ENCODE results near the gene LRTM2.
A peak's percentile ranks its signal among the peaks of the same experiment; 100 is the strongest.

Gene LRTM2

GRCh38 chr12:1781772-1782171, 38.6 kb upstream of the LRTM2 start:
- POLR2A ChIA-PET, result interaction anchor here (1.0 kb wide), 1 partner anchor 91 kb away, joined by 3 read pairs; the partner anchor contains the start of gene ADIPOR2
- no peak overlapping the region for H3K4me3 ChIP-seq (ENCODE audit: control insufficient read depth in 1 of 7, extremely low read depth in 1 of 7, insufficient read depth in 4 of 7, low read depth in 2 of 7, low read length in 6 of 7)
- no peak for DNase-seq
- H3K4me1 ChIP-seq (ENCODE audit: control extremely low read depth in 1 of 4, control insufficient read depth in 4 of 4, insufficient read depth in 4 of 4, low read length in 3 of 4), result no peaks in the 10 kb centered on the region
- H3K27ac ChIP-seq (ENCODE audit: insufficient read depth in 1 of 2, low read depth in 1 of 2, low read length in 2 of 2, poor library complexity in 1 of 2, severe bottlenecking in 2 of 2), result no peak overlapping the region
- H3K27me3 ChIP-seq (replicated peaks in 2 of 5; ENCODE audit: control insufficient read depth in 4 of 5, insufficient read depth in 5 of 5, low read length in 4 of 5), result no peaks in the 10 kb centered on the region
- H3K9me3 ChIP-seq (ENCODE audit: control extremely low read depth in 1 of 5, control insufficient read depth in 4 of 5, insufficient read depth in 2 of 5, low read depth in 1 of 5, low read length in 4 of 5), result no peaks in the 10 kb centered on the region
- H3K36me3 ChIP-seq (ENCODE audit: control insufficient read depth in 4 of 4, insufficient read depth in 4 of 4, low read length in 3 of 4), result peaks cover 12 to 70% (median 40%) of the 10 kb centered on the region in 4 experiments
- CTCF ChIA-PET, result interaction anchor here (0.7 to 1.8 kb wide), 7 partner anchors 9 to 158 kb away, joined by 3 to 6 read pairs (median 4); no protein-coding TSS in a partner anchor
- no CpG with 5 or more reads among the region's 2 CpGs for WGBS (ENCODE audit: insufficient coverage)

- WGBS (ENCODE audit: insufficient coverage), result no CpG with 5 or more reads among the region's 2 CpGs
- ChIA-PET POLR2A (no interaction called here), CTCF (interaction anchor here (0.9 to 1.8 kb wide), 5 partner anchors 9 to 148 kb away, joined by 3 to 6 read pairs (median 5); no protein-coding TSS in a partner anchor)
These were observed 38.1 kb upstream of the LRTM2 start for GRCh38 chr12:1782215-1782614.

DNA sequence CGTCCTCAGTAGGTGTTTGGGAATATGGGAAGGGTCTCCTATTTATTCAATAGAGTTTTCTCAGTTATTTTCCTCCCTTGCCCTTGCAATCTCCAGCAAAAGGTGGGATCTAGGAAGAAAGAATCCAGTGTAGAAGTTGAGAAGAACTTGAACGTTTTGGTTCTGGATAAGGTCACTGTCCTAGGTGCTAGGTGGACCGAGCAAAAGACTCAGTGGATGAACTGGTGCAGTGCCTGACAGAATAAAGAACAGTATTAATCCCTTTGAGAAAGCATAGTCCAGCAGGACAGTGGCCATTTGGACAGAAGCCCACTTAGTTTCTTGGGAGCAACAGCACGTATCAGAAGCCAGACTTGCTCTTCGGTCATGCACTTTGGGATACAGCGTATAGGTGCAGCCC, 32.7 kb upstream of the LRTM2 start:
- no peak for DNase-seq
- H3K4me3 ChIP-seq (ENCODE audit: control insufficient read depth in 1 of 7, extremely low read depth in 1 of 7, insufficient read depth in 4 of 7, low read depth in 2 of 7, low read length in 6 of 7), result no peak overlapping the region
- H3K27ac ChIP-seq (ENCODE audit: insufficient read depth in 1 of 2, low read depth in 1 of 2, low read length in 2 of 2, poor library complexity in 1 of 2, severe bottlenecking in 2 of 2), result no peak overlapping the region
- CTCF ChIA-PET, result interaction anchor here (0.9 to 8.7 kb wide), 5 partner anchors 10 to 154 kb away, joined by 3 to 268 read pairs (median 5); partner anchors contain the start of gene WNT5B
- no peaks in the 10 kb centered on the region for H3K27me3 ChIP-seq (replicated peaks in 2 of 5; ENCODE audit: control insufficient read depth in 4 of 5, insufficient read depth in 5 of 5, low read length in 4 of 5)
- POLR2A ChIA-PET, result no interaction called here
- peaks cover 0 to 10% (median 4%) of the 10 kb centered on the region in 4 experiments for H3K4me1 ChIP-seq (ENCODE audit: control extremely low read depth in 1 of 4, control insufficient read depth in 4 of 4, insufficient read depth in 4 of 4, low read length in 3 of 4)
- peaks cover 9 to 48% (median 24%) of the 10 kb centered on the region in 4 experiments for H3K36me3 ChIP-seq (ENCODE audit: control insufficient read depth in 4 of 4, insufficient read depth in 4 of 4, low read length in 3 of 4)
- WGBS (ENCODE audit: insufficient coverage), result 80% methylated on average over 5 of the region's 6 CpGs
- no peaks in the 10 kb centered on the region for H3K9me3 ChIP-seq (ENCODE audit: control extremely low read depth in 1 of 5, control insufficient read depth in 4 of 5, insufficient read depth in 2 of 5, low read depth in 1 of 5, low read length in 4 of 5)

More at GRCh38 chr12:1782215-1782614, 38.1 kb upstream of the LRTM2 start:
- H3K4me1 ChIP-seq (ENCODE audit: control extremely low read depth in 1 of 4, control insufficient read depth in 4 of 4, insufficient read depth in 4 of 4, low read length in 3 of 4), result no peaks in the 10 kb centered on the region
- no peaks in the 10 kb centered on the region for H3K27me3 ChIP-seq (replicated peaks in 2 of 5; ENCODE audit: control insufficient read depth in 4 of 5, insufficient read depth in 5 of 5, low read length in 4 of 5)
- no peak overlapping the region for H3K27ac ChIP-seq (ENCODE audit: insufficient read depth in 1 of 2, low read depth in 1 of 2, low read length in 2 of 2, poor library complexity in 1 of 2, severe bottlenecking in 2 of 2)
- no peak overlapping the region for H3K4me3 ChIP-seq (ENCODE audit: control insufficient read depth in 1 of 7, extremely low read depth in 1 of 7, insufficient read depth in 4 of 7, low read depth in 2 of 7, low read length in 6 of 7)
- H3K9me3 ChIP-seq (ENCODE audit: control extremely low read depth in 1 of 5, control insufficient read depth in 4 of 5, insufficient read depth in 2 of 5, low read depth in 1 of 5, low read length in 4 of 5), result no peaks in the 10 kb centered on the region
- no peak for DNase-seq
- H3K36me3 ChIP-seq (ENCODE audit: control insufficient read depth in 4 of 4, insufficient read depth in 4 of 4, low read length in 3 of 4), result peaks cover 12 to 74% (median 42%) of the 10 kb centered on the region in 4 experiments

GRCh38 chr12:1790444-1790843, 29.9 kb upstream of the LRTM2 start:
- H3K27ac ChIP-seq (ENCODE audit: insufficient read depth in 1 of 2, low read depth in 1 of 2, low read length in 2 of 2, poor library complexity in 1 of 2, severe bottlenecking in 2 of 2), result no peak overlapping the region
- peaks cover 2 to 28% (median 15%) of the 10 kb centered on the region in 4 experiments for H3K36me3 ChIP-seq (ENCODE audit: control insufficient read depth in 4 of 4, insufficient read depth in 4 of 4, low read length in 3 of 4)
- CTCF ChIA-PET, result interaction anchor here (0.7 to 8.7 kb wide), 22 partner anchors 9 to 186 kb away, joined by 3 to 268 read pairs (median 5); partner anchors contain the start of genes CACNA2D4 and WNT5B
- H3K4me3 ChIP-seq (ENCODE audit: control insufficient read depth in 1 of 7, extremely low read depth in 1 of 7, insufficient read depth in 4 of 7, low read depth in 2 of 7, low read length in 6 of 7), result no peak overlapping the region
- peak in 1 of 3 donors; percentile 23 for DNase-seq
- WGBS (ENCODE audit: insufficient coverage), result 63% methylated on average over 7 of the region's 7 CpGs
- H3K4me1 ChIP-seq (ENCODE audit: control extremely low read depth in 1 of 4, control insufficient read depth in 4 of 4, insufficient read depth in 4 of 4, low read length in 3 of 4), result peaks cover 0 to 10% (median 4%) of the 10 kb centered on the region in 4 experiments
- H3K27me3 ChIP-seq (replicated peaks in 2 of 5; ENCODE audit: control insufficient read depth in 4 of 5, insufficient read depth in 5 of 5, low read length in 4 of 5), result no peaks in the 10 kb centered on the region
- POLR2A ChIA-PET, result interaction anchor here (1.2 to 1.3 kb wide), 2 partner anchors 129 to 138 kb away, joined by 3 to 4 read pairs; no protein-coding TSS in a partner anchor
- no peaks in the 10 kb centered on the region for H3K9me3 ChIP-seq (ENCODE audit: control extremely low read depth in 1 of 5, control insufficient read depth in 4 of 5, insufficient read depth in 2 of 5, low read depth in 1 of 5, low read length in 4 of 5)

- peak; percentile 75 to 88 (median 82) for DNase-seq
- H3K27me3 ChIP-seq (replicated peaks in 2 of 5; ENCODE audit: control insufficient read depth in 4 of 5, insufficient read depth in 5 of 5, low read length in 4 of 5), result no peaks in the 10 kb centered on the region
- peaks cover 0 to 20% (median 7%) of the 10 kb centered on the region in 4 experiments for H3K36me3 ChIP-seq (ENCODE audit: control insufficient read depth in 4 of 4, insufficient read depth in 4 of 4, low read length in 3 of 4)
- ChIA-PET CTCF (interaction anchor here (0.7 to 8.7 kb wide), 31 partner anchors 8 to 187 kb away, joined by 3 to 268 read pairs (median 4); partner anchors contain the start of gene WNT5B), POLR2A (interaction anchor here (0.6 to 1.3 kb wide), 4 partner anchors 37 to 139 kb away, joined by 3 to 4 read pairs (median 3); partner anchors contain the start of gene ADIPOR2)
- no peak overlapping the region for H3K27ac ChIP-seq (ENCODE audit: insufficient read depth in 1 of 2, low read depth in 1 of 2, low read length in 2 of 2, poor library complexity in 1 of 2, severe bottlenecking in 2 of 2)
- 39% methylated on average over 10 of the region's 10 CpGs for WGBS (ENCODE audit: insufficient coverage)
- peaks cover 0 to 17% (median 11%) of the 10 kb centered on the region in 4 experiments for H3K4me1 ChIP-seq (ENCODE audit: control extremely low read depth in 1 of 4, control insufficient read depth in 4 of 4, insufficient read depth in 4 of 4, low read length in 3 of 4)
- H3K4me3 ChIP-seq (ENCODE audit: control insufficient read depth in 1 of 7, extremely low read depth in 1 of 7, insufficient read depth in 4 of 7, low read depth in 2 of 7, low read length in 6 of 7), result no peak overlapping the region
- no peaks in the 10 kb centered on the region for H3K9me3 ChIP-seq (ENCODE audit: control extremely low read depth in 1 of 5, control insufficient read depth in 4 of 5, insufficient read depth in 2 of 5, low read depth in 1 of 5, low read length in 4 of 5)
These were observed 29.1 kb upstream of the LRTM2 start for GRCh38 chr12:1791104-1791841.

DNA sequence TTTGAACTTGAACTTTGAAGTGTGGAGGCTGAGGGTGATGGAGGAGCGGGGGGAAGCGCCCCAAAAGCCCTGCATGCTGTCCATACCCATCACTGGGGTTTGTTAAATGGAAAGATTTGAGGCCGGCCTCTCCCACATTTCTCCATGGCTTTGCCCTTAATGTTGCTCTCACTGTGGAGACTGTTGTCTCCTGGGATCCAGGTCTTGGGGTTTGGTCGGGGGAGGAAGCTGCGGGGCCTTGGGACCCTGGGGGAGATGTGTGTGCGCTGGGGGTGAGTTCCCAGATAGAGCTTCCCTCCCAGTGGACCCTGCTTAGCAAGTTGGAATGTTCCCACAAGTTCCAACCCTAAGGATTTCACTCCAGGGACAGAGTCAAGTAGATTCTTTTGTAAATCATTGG, 28.0 kb upstream of the LRTM2 start:
- Histone ChIP-seq H3K4me1 (ENCODE audit: control extremely low read depth in 1 of 4, control insufficient read depth in 4 of 4, insufficient read depth in 4 of 4, low read length in 3 of 4) (peaks cover 0 to 28% (median 22%) of the 10 kb centered on the region in 4 experiments), H3K36me3 (ENCODE audit: control insufficient read depth in 4 of 4, insufficient read depth in 4 of 4, low read length in 3 of 4) (peaks cover 0 to 10% (median 2%) of the 10 kb centered on the region in 4 experiments), H3K27ac (ENCODE audit: insufficient read depth in 1 of 2, low read depth in 1 of 2, low read length in 2 of 2, poor library complexity in 1 of 2, severe bottlenecking in 2 of 2) (no peak overlapping the region), H3K27me3 (replicated peaks in 2 of 5; ENCODE audit: control insufficient read depth in 4 of 5, insufficient read depth in 5 of 5, low read length in 4 of 5) (no peaks in the 10 kb centered on the region), H3K4me3 (ENCODE audit: control insufficient read depth in 1 of 7, extremely low read depth in 1 of 7, insufficient read depth in 4 of 7, low read depth in 2 of 7, low read length in 6 of 7) (no peak overlapping the region), H3K9me3 (ENCODE audit: control extremely low read depth in 1 of 5, control insufficient read depth in 4 of 5, insufficient read depth in 2 of 5, low read depth in 1 of 5, low read length in 4 of 5) (no peaks in the 10 kb centered on the region)
- ChIA-PET CTCF (interaction anchor here (0.6 to 8.7 kb wide), 14 partner anchors 9 to 164 kb away, joined by 3 to 268 read pairs (median 4); partner anchors contain the start of gene WNT5B), POLR2A (no interaction called here)
- WGBS (ENCODE audit: insufficient coverage), result 100% methylated on average over 3 of the region's 6 CpGs
- no peak for DNase-seq
